A549 (cell line): Measurements from ENCODE around the gene PKM.

Experiments used
- CTCF ChIP-seq: fragments of >200 bp; sonication (Bioruptor Twin); formaldehyde crosslinking; IDR thresholded peaks from 3 replicates; pipeline ENCODE4 v1.5.1; 2016
- EHF ChIP-seq: fragments of 250-450 bp; sonication (Bioruptor Pico); IDR thresholded peaks from 2 replicates; pipeline ENCODE4 v1.5.0; 2020; ENCODE audit warnings: mild to moderate bottlenecking
- HES2 ChIP-seq: fragments of >200 bp; sonication (Bioruptor Twin); formaldehyde crosslinking; IDR thresholded peaks from 2 replicates; pipeline ENCODE4 v1.6.1; 2016
- HMGXB4 ChIP-seq: fragments of 250-450 bp; sonication (Bioruptor Pico); IDR thresholded peaks from 2 replicates; pipeline ENCODE4 v1.5.0; 2021; ENCODE audit warnings: mild to moderate bottlenecking, moderate library complexity, borderline replicate concordance
- HOXB13 ChIP-seq: fragments of 250-450 bp; sonication (Bioruptor Pico); IDR thresholded peaks from 2 replicates; pipeline ENCODE4 v1.5.0; 2020; ENCODE audit warnings: low read depth, mild to moderate bottlenecking, moderate library complexity
- MYC ChIP-seq: IDR thresholded peaks from 2 replicates; pipeline ENCODE4 v1.6.1; 2012; ENCODE audit warnings: mild to moderate bottlenecking, inconsistent platforms, low read length, improper control_type of control experiment, borderline replicate concordance
- POLR2A ChIP-seq: IDR thresholded peaks from 2 replicates; pipeline ENCODE4 v1.6.1; 2012; ENCODE audit warnings: mild to moderate bottlenecking, low read length

GRCh38 chr15:72168808-72169190 is 62.2 kb downstream of the PKM start:
- no peak for TF ChIP-seq POLR2A
- no peak for TF ChIP-seq EHF
- no peak for TF ChIP-seq CTCF
- TF ChIP-seq MYC = no peak
- no peak for TF ChIP-seq HOXB13 (CRISPR knock-in tag)
- no peak for TF ChIP-seq HES2
- TF ChIP-seq HMGXB4 (CRISPR knock-in tag) = no peak
